AG10803 (cell line): ENCODE results near the gene PRUNE2.
A peak's percentile ranks its signal among the peaks of the same experiment; 100 is the strongest.

Source experiments
- DNase-seq: peaks from one replicate; pipeline ENCODE4 v3.0.0; 2010; ENCODE audit warnings: low read depth
- H3K4me3 ChIP-seq: 2 replicates; pipeline ENCODE4 v1.5.1; 2011; ENCODE audit warnings: mild to moderate bottlenecking, low read length, control low read depth
- TF ChIP-seq, protein P1 (sequence below): conservative IDR thresholded peaks from 2 replicates; pipeline ENCODE4 v1.5.1; 2011; ENCODE audit warnings: mild to moderate bottlenecking, low read length, control low read depth, inconsistent platforms

The PRUNE2 gene

DNA sequence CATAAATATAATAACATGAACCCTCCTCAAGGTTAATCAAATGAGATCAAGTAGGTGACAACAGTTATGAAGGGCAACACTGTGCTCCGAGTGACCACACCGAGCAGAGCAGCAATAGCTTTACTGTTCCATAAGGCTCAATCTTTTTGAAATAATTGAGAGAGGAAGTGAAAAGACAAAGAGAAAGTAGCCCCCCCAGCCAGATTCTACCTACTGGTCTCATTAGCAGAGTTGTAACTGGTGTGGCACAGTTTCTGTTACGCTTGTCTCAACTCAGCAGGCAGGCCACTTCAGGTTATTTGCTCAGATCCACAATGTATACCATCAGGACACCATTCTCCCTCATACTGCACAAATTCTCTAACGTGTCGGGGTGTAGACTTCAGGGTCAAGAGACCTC lies 14.0 kb downstream of the PRUNE2 start:
- no peak overlapping the region for H3K4me3 ChIP-seq
- no peak for DNase-seq
- TF ChIP-seq, protein P1, sequence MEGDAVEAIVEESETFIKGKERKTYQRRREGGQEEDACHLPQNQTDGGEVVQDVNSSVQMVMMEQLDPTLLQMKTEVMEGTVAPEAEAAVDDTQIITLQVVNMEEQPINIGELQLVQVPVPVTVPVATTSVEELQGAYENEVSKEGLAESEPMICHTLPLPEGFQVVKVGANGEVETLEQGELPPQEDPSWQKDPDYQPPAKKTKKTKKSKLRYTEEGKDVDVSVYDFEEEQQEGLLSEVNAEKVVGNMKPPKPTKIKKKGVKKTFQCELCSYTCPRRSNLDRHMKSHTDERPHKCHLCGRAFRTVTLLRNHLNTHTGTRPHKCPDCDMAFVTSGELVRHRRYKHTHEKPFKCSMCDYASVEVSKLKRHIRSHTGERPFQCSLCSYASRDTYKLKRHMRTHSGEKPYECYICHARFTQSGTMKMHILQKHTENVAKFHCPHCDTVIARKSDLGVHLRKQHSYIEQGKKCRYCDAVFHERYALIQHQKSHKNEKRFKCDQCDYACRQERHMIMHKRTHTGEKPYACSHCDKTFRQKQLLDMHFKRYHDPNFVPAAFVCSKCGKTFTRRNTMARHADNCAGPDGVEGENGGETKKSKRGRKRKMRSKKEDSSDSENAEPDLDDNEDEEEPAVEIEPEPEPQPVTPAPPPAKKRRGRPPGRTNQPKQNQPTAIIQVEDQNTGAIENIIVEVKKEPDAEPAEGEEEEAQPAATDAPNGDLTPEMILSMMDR = no peak

- no peak for DNase-seq
- no peak overlapping the region for H3K4me3 ChIP-seq
- TF ChIP-seq, protein P1 = no peak
Measured at GRCh38 chr9:76891279-76891678, 14.6 kb downstream of the PRUNE2 start.

DNA sequence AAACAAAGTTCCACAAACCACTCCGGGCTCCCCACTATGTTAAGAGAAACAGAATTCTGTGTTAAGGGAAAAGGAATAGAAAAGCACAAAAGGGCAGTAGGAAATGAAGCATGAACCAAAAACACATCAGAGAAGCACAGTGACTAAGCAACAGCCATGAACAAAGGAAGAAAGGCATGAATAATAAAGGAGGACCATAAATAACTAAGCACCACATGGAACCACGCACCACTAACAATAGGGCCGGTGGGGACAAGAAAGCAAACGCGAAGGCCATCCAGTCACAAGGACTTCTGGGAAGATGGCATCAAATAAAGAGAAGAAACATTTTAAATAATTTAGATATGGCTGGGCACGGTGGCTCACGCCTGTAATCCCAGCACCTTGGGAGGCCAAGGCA lies 18.0 kb downstream of the PRUNE2 start:
- peak overlapping the region; percentile 34 for H3K4me3 ChIP-seq

GRCh38 chr9:76887003-76887821 lies 18.7 kb downstream of the PRUNE2 start:
- TF ChIP-seq, protein P1 = peak; percentile 25
- peak overlapping the region; percentile 34 for H3K4me3 ChIP-seq
- DNase-seq = peak; percentile 51

More for the DNA sequence above, 18.0 kb downstream of the PRUNE2 start:
- TF ChIP-seq, protein P1 = no peak
- DNase-seq = no peak

DNA sequence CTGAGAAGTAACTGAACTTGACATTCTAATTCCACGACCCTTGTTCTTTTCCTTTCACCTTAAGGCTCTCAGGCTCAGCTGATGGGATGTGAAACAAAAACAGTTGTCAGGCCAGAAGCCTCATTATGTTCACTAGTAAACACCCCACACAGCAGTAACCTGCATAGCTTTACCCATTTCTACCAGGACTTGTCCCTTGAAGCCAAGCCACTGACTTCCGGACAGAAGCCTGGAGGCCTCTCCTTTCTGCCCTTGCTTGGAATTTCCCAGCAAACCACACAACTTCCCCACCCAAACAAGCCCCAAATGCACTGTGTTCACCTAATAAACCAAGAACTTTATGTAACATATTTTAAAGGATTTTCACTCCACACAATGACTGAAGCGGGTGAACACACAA lies 19.6 kb downstream of the PRUNE2 start:
- no peak overlapping the region for H3K4me3 ChIP-seq
- no peak for DNase-seq
- TF ChIP-seq, protein P1 = no peak

- DNase-seq = no peak
- no peak overlapping the region for H3K4me3 ChIP-seq
- TF ChIP-seq, protein P1 = no peak
Measured at GRCh38 chr9:76884823-76885222, 21.1 kb downstream of the PRUNE2 start.

- no peak for DNase-seq
- TF ChIP-seq, protein P1 = no peak
- H3K4me3 ChIP-seq = no peak overlapping the region
Measured at GRCh38 chr9:76883341-76883855, 22.5 kb downstream of the PRUNE2 start.
